GM20000 (cell line): Measurements from ENCODE around the gene CCR7.

Experiments used
- DNase-seq: peaks from one replicate; pipeline ENCODE4 v3.0.0; 2012; ENCODE audit warnings: low spot score
- TF ChIP-seq, protein P1 (sequence below): IDR thresholded peaks from 2 replicates; pipeline ENCODE4 v1.5.1; 2012; ENCODE audit warnings: mild to moderate bottlenecking, control low read depth; ENCODE audit errors: extremely low read depth, missing control alignments

Gene CCR7

DNA sequence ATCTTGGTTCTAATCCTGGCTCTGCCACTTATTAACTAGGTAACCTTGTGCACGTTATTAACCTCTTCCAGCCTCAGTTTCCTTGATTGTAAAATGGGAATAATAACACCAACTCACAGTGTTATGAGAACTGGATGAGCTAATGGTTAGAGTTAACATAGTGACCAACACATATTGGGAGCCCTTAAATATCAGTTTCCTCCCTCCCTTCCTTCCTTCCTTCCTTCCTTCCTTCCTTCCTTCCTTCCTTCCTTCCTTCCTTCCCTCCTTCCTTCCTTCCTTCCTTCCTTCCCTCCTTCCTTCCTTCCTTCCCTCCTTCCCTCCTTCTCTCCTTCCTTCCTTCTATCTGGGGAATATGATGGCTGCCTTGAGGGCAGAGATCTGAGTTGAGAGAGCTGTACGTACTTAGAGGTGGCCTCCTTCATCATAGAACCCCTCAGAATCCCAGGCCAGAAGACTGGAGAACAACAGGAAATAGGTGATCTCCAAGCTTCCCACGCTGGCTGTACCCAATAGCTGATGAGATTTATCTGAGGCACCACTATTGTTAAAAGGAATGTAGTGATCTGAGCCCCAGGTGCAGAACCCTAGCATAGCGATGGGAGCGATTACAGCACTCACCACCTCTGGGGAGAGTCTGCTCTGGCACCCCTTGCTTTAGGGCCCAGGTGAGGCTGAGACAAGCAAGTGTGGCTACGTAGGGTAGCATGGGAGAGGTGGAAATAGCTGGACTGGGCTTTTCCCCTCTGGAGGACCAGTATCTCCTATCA lies 26.2 kb downstream of the CCR7 start:
- DNase-seq = no peak
- TF ChIP-seq, protein P1, sequence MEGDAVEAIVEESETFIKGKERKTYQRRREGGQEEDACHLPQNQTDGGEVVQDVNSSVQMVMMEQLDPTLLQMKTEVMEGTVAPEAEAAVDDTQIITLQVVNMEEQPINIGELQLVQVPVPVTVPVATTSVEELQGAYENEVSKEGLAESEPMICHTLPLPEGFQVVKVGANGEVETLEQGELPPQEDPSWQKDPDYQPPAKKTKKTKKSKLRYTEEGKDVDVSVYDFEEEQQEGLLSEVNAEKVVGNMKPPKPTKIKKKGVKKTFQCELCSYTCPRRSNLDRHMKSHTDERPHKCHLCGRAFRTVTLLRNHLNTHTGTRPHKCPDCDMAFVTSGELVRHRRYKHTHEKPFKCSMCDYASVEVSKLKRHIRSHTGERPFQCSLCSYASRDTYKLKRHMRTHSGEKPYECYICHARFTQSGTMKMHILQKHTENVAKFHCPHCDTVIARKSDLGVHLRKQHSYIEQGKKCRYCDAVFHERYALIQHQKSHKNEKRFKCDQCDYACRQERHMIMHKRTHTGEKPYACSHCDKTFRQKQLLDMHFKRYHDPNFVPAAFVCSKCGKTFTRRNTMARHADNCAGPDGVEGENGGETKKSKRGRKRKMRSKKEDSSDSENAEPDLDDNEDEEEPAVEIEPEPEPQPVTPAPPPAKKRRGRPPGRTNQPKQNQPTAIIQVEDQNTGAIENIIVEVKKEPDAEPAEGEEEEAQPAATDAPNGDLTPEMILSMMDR = no peak

GRCh38 chr17:40538019-40538935 lies 27.0 kb downstream of the CCR7 start:
- TF ChIP-seq, protein P1 = no peak

GRCh38 chr17:40536295-40537171 lies 28.7 kb downstream of the CCR7 start:
- DNase-seq = no peak
- TF ChIP-seq, protein P1 = no peak

More at GRCh38 chr17:40538019-40538935, 27.0 kb downstream of the CCR7 start:
- no peak for DNase-seq

DNA sequence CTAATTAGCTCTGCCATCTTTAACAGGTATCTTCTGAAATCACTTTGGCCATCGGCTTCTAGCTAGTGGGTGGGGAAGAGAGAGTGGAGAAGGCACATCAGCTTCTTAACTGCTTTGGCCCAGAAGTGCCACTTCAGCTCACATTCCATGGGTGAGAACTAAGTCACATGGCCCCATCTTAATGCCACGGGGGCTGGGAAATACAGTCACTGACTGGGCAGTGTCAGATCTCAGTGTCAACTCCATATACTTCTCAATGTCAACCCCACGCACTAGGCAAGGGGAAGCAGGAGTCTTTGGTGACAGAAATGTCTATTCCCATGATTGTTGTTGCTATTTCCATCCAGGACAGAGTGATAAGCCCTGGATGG lies 29.4 kb downstream of the CCR7 start:
- DNase-seq = no peak
- TF ChIP-seq, protein P1 = no peak

GRCh38 chr17:40535438-40535837 lies 29.8 kb downstream of the CCR7 start:
- TF ChIP-seq, protein P1 = no peak
- no peak for DNase-seq

DNA sequence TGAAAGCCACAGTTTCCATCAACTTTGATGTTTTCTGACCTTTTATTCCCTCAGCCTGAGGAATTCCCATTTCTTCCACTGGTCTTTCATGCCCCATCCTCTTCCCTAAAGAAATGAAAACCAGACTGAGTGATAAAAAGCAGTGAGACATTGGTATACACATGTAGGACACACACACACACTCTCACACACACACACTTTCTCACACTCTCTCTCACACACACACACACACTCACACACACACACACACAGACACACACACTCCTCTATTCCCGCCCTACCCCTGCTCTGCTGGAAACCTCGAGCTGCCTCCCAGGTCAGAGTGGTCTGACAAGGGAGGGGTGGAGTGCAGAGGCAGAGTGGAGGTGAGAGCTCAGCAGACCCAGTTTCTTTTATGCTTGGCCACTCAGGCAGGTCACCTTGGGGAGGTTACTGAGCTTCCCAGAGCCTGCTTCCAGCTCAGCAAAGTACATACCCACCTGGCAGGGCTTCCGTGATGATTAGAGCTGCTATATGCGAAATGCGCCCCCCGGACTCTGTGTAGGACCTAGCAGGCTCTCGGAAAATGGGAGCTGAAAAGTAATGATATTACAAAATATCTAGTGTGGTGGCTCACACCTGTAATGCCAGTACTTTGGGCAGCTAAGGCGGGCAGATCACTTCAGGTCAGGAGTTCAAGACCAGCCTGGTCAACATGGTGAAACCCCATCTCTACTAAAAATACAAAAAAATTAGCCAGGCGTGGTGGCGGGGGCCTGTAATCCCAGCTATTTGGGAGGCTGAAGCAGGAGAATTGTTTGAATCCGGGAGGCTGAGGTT lies 30.7 kb downstream of the CCR7 start:
- TF ChIP-seq, protein P1 = no peak
- no peak for DNase-seq
